ENCODE results near the gene CTLA4.

DNA sequence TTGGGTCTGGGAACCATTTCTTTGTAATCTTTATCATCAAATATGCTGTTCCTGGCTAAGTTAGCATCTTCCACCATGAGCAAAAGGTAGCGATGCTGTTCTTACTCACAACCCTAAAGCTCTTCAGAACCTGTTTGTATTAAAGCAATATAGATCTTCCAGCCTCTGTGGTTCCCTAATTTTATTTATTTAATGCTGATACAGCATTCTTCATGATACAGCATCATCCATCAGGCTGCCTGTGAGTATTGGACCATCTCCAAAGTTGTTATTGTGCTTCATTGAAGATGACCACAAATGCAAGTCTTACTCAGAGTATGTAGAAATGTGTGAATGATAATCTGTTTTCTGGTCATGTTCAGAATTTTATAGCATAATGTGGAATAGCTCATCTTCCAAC lies 40.9 kb upstream of the CTLA4 start:
- TF ChIP-seq, protein P1, sequence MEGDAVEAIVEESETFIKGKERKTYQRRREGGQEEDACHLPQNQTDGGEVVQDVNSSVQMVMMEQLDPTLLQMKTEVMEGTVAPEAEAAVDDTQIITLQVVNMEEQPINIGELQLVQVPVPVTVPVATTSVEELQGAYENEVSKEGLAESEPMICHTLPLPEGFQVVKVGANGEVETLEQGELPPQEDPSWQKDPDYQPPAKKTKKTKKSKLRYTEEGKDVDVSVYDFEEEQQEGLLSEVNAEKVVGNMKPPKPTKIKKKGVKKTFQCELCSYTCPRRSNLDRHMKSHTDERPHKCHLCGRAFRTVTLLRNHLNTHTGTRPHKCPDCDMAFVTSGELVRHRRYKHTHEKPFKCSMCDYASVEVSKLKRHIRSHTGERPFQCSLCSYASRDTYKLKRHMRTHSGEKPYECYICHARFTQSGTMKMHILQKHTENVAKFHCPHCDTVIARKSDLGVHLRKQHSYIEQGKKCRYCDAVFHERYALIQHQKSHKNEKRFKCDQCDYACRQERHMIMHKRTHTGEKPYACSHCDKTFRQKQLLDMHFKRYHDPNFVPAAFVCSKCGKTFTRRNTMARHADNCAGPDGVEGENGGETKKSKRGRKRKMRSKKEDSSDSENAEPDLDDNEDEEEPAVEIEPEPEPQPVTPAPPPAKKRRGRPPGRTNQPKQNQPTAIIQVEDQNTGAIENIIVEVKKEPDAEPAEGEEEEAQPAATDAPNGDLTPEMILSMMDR (IDR thresholded peaks at IDR 0.05): no peak
- TF ChIP-seq POLR2AphosphoS5 (IDR thresholded peaks at IDR 0.05): no peak
